ENCODE measurements around the gene CDK14. TPM values are rescaled to one million over a fixed set of nuclear protein-coding genes. Genes with fewer than 3 reads are reported as not detected.

The CDK14 gene
- total RNA-seq, 1 experiment from 2014 or later = 39.1 TPM

DNA sequence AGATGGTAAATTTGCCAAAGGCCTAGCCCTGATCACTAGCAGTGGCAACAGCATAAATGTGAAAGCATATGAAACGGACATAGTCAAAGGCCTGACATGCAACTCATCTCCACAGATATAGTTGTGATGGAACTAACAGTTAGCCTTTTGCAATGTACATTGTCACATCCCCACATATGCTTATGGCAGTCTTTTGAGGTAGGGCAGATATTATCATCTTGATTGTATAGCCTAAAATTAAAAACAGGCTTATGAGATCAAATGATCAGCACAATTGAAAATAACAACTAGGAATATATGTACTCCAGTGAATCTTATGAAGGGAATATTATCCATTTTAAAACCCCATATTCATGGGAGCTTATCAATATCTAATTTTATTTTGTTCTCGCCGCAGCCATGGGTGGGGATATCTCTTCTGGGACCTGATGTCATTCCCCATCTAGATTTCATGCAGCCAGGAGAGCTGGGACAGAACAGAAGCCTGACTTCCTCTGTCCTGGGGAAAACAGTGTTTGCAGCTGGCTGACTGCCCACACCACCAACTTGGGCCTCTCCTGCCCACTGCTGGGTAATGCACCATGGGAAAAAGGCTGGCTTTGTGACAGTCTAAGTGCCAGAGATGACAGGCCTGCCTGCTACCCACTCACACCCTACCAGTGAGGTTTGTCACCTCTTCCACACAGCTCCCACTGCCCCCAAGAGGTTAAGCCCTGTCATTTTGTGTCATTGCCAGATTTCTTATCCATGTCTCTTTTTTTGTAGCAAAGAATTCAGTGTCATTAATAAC is 487.9 kb downstream of the CDK14 start:
- no peaks in the 10 kb centered on the region for H3F3A ChIP-seq (ENCODE audit: insufficient read depth, low read depth)
- ChIA-PET POLR2A (ENCODE audit: unreplicated experiment) (no interaction called here), CTCF (interaction anchor here (0.6 kb wide), 3 partner anchors 181 to 995 kb away, joined by 3 read pairs; no protein-coding TSS in a partner anchor)
- H3K9me3 ChIP-seq (ENCODE audit: insufficient read depth, low read depth) = no peaks in the 10 kb centered on the region; the same call in 1 of the 2 replicates
- TF ChIP-seq, protein P1, sequence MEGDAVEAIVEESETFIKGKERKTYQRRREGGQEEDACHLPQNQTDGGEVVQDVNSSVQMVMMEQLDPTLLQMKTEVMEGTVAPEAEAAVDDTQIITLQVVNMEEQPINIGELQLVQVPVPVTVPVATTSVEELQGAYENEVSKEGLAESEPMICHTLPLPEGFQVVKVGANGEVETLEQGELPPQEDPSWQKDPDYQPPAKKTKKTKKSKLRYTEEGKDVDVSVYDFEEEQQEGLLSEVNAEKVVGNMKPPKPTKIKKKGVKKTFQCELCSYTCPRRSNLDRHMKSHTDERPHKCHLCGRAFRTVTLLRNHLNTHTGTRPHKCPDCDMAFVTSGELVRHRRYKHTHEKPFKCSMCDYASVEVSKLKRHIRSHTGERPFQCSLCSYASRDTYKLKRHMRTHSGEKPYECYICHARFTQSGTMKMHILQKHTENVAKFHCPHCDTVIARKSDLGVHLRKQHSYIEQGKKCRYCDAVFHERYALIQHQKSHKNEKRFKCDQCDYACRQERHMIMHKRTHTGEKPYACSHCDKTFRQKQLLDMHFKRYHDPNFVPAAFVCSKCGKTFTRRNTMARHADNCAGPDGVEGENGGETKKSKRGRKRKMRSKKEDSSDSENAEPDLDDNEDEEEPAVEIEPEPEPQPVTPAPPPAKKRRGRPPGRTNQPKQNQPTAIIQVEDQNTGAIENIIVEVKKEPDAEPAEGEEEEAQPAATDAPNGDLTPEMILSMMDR (conservative IDR thresholded peaks at IDR 0.05) = no peak
- TF ChIP-seq EZH2 (IDR thresholded peaks at IDR 0.05; ENCODE audit: low read depth) = no peak
- H4K20me1 ChIP-seq (ENCODE audit: insufficient read depth) = no peaks in the 10 kb centered on the region
- intact Hi-C loops (cut with micrococcal nuclease; ENCODE audit: unreplicated experiment) = loop anchor here (1.0 to 2.0 kb wide), 2 partner anchors 701 to 797 kb away; partner anchors contain the start of gene MTERF1
- no peaks in the 10 kb centered on the region for H3K4me1 ChIP-seq (replicated peaks; ENCODE audit: insufficient read depth)
- no peaks in the 10 kb centered on the region for H3K9me2 ChIP-seq (ENCODE audit: insufficient read depth)
- DNase-seq = no peak
- H3K4me3 ChIP-seq = no peak overlapping the region
- H3K27ac ChIP-seq = no peak overlapping the region
- no TSS peak for BruUV-seq (replicated peaks)
- H3K4me2 ChIP-seq = no peak overlapping the region
- no peak overlapping the region for H2AFZ ChIP-seq
- H3K36me3 ChIP-seq (ENCODE audit: low read depth) = no peaks in the 10 kb centered on the region
- no peaks in the 10 kb centered on the region for H3K79me2 ChIP-seq (ENCODE audit: low read depth)
- H3K27me3 ChIP-seq (ENCODE audit: insufficient read depth, low read depth) = no peaks in the 10 kb centered on the region

DNA sequence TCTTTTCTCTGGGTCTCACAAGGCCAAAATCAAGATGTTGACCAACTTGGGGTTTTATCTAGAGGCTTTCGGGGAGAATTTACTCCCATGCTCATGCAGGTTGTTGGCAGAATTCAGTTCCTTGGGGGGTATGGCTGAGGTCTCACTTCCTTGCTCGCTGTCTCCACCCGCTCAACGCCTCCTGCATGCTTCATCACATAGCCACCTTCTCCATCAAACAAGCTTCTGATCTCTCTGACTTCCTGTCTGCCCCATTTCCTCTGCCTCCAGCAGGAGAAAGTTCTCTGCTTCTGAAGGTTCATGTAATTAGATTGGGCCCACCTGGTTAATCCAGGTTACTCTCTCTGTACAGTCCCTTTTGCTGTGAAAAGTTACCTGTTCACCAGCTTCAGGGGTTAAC is 489.1 kb downstream of the CDK14 start:
- H3F3A ChIP-seq (ENCODE audit: insufficient read depth, low read depth) = no peaks in the 10 kb centered on the region
- no peak overlapping the region for H2AFZ ChIP-seq
- H3K79me2 ChIP-seq (ENCODE audit: low read depth) = no peaks in the 10 kb centered on the region
- TF ChIP-seq EZH2 (IDR thresholded peaks at IDR 0.05; ENCODE audit: low read depth) = no peak
- TF ChIP-seq, protein P1 (conservative IDR thresholded peaks at IDR 0.05) = no peak
- H3K27me3 ChIP-seq (ENCODE audit: insufficient read depth, low read depth) = no peaks in the 10 kb centered on the region
- H4K20me1 ChIP-seq (ENCODE audit: insufficient read depth) = no peaks in the 10 kb centered on the region
- DNase-seq = no peak
- H3K9me3 ChIP-seq (ENCODE audit: insufficient read depth, low read depth) = no peaks in the 10 kb centered on the region; the same call in 1 of the 2 replicates
- H3K4me1 ChIP-seq (replicated peaks; ENCODE audit: insufficient read depth) = no peaks in the 10 kb centered on the region
- intact Hi-C loops (cut with micrococcal nuclease; ENCODE audit: unreplicated experiment) = no loop called here
- ChIA-PET POLR2A (ENCODE audit: unreplicated experiment) (no interaction called here), CTCF (no interaction called here)
- H3K27ac ChIP-seq = no peak overlapping the region
- no peak overlapping the region for H3K4me3 ChIP-seq
- no peaks in the 10 kb centered on the region for H3K9me2 ChIP-seq (ENCODE audit: insufficient read depth)
- no peaks in the 10 kb centered on the region for H3K36me3 ChIP-seq (ENCODE audit: low read depth)
- no peak overlapping the region for H3K4me2 ChIP-seq
- no TSS peak for BruUV-seq (replicated peaks)

DNA sequence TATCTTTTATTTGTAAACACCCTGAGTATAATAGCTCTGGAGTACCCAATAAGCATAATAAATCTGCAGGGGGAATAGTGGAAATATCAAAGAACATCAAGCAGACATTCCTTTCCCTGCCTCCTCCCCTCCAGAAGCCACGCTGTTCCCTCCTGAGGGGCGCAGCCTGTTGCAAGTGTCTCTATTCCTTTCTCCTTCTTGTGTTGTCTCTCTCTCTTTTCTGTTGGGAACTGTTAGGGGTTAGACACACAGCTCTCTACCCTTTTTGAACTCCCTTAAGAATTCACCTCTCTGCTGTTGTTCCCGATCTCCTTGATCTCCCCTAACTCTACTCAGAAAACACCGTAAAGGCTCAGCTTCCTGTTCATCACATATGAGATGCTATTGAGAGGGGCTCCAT is 490.1 kb downstream of the CDK14 start:
- Histone ChIP-seq H3K36me3 (ENCODE audit: low read depth) (no peaks in the 10 kb centered on the region), H3F3A (ENCODE audit: insufficient read depth, low read depth) (no peaks in the 10 kb centered on the region), H3K27ac (no peak overlapping the region), H3K4me1 (replicated peaks; ENCODE audit: insufficient read depth) (no peaks in the 10 kb centered on the region), H3K9me2 (ENCODE audit: insufficient read depth) (no peaks in the 10 kb centered on the region), H3K4me2 (no peak overlapping the region), H3K9me3 (ENCODE audit: insufficient read depth, low read depth) (no peaks in the 10 kb centered on the region), H4K20me1 (ENCODE audit: insufficient read depth) (no peaks in the 10 kb centered on the region), H2AFZ (no peak overlapping the region), H3K27me3 (ENCODE audit: insufficient read depth, low read depth) (no peaks in the 10 kb centered on the region), H3K79me2 (ENCODE audit: low read depth) (no peaks in the 10 kb centered on the region), H3K4me3 (no peak overlapping the region)
- intact Hi-C loops (cut with micrococcal nuclease; ENCODE audit: unreplicated experiment) = no loop called here
- ChIA-PET POLR2A (ENCODE audit: unreplicated experiment) (no interaction called here), CTCF (no interaction called here)
- no peak for DNase-seq
- BruUV-seq (replicated peaks) = no TSS peak
- TF ChIP-seq, protein P1 (conservative IDR thresholded peaks at IDR 0.05) = no peak
- TF ChIP-seq EZH2 (IDR thresholded peaks at IDR 0.05; ENCODE audit: low read depth) = no peak
